Stimulated activated CD8-positive, alpha-beta memory T cell treated with anti-CD3 and anti-CD28 coated beads, Interleukin-4, amount 100 ng/mL, for 4 hours (primary cell): Measurements from ENCODE around the gene FKBP5.

Source experiments
- DNase-seq, 2 donors: peaks; one replicate each; pipeline ENCODE4 v3.0.0-alpha.2; 2020; ENCODE audit warnings: low read depth in 2 of 2, low spot score in 1 of 2

Gene FKBP5

DNA sequence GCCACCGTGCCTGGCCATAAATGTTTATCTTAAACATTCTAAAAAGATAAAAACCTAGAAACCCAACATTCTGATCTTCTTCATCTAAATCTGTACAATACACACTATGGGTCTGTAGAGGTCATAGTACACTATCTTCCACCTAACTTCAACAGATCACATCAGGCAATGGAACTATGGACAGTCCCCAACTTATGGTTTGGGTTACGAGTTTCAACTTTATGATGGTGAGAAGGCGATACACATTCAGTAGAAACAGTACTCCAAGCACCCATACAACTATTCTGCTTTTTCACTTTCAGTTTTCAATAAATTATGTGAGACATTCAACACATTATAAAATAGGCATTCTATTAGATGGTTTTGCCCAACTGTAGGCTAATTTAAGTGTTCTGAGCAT is 23.1 kb downstream of the FKBP5 start:
- DNase-seq = no peak

DNA sequence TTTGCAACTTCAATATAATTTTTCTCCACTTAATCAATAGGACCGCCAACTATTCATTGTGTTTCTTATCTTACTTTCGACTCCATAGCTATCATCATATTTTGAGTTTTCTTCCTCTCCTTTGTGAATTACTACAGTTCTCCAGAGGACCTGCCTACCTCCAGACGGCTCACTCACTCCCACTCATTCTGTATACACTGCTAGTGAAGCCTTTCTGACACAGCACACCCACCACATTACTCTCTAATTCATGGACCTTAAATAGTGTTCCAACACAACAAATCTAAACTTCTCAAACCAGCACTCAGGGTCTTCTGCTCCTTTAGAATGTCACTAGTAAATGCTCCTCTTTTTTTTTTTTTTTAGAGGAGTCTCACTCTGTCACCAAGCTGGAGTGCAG is 23.8 kb downstream of the FKBP5 start:
- no peak for DNase-seq

DNA sequence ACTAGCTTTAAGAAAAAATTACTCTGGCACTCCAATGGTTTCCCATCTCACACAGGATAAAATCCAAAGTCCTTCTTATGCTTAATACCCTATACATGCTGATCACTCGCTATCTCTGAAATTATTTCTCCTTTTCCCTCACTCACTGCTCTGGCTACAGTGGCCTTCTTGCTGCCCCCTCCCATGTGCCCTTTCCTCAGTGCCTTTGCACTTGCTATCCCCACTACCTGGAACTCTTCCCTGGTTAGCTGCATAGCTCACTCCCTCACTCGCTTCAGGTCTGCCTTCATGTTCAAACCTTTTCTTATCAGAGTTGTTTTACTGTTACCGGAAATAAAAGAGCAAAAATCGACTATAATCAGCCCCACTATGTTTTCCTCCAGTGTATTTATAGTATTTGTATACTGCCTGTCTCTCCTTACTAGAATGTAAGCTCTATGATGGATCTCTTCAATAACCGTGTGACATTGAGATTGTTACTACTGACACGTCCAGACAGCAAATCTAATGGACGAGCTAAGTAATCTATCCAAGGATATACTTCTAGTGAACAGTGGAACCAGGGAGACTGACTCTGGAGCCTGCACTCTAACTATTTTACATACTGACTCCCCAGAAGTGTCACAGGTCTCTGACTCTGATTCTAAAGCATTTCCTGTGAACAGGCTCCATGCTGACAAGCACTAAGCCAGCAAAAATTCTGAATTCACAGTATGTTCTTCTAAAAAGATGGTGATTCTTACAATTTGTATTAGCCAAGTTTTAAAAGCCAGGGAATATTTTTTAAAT is 25.1 kb downstream of the FKBP5 start:
- no peak for DNase-seq

DNA sequence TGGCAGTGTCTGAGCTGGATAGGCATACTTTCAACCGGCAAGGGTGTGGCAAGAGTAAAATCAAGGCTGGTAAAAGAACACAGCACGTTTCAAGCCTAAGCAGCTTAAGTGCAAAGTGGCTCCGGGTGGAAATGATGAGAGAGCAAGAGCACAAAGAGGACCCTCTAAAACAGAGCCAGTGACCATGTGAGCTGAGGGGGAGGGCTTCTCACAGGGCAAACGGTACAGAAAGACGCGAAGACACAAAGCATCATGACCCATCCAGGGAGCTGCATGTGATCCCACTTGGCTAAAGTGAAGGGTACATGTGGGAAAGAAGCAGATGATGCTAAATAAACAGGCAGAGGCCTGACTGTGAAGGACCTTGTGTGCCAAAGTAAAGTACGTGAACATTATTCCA is 25.7 kb downstream of the FKBP5 start:
- no peak for DNase-seq

DNA sequence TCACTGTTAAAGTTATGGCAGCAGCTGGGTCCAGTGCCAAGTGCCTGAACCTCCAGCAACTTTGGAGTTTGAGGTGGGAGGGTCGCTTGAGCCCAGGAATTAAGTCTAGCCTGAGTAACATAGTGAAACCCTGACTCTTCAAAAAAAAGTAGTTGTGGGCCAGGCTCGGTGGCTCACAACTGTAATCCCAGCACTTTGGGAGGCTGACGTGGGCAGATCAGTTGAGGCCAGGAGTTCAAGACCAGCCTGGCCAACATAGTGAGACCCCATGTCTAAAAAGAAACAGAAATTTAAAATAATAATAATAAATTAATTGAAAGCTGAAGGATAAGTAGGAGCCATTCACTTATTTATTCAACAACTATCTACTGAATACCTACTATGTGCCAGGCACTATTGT is 33.8 kb downstream of the FKBP5 start:
- DNase-seq = no peak

DNA sequence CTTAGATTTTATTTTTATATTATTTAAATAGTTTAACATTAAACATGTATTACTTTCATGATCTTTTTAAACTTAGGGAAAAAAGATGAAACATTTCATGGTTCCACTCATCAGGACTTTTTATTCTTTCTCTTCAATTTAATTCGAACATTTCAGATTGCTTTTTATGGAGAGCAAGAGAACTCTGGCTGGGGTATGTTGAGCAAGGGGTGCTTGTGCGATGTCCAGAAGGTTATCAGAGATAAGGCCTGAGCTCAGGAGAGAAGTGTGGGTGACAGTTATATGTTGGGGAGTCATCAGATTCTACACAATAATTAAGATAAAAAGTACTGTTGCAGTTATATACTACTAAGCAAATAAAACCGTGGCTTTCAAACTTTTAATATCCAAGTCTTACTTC is 37.5 kb downstream of the FKBP5 start:
- DNase-seq = no peak

DNA sequence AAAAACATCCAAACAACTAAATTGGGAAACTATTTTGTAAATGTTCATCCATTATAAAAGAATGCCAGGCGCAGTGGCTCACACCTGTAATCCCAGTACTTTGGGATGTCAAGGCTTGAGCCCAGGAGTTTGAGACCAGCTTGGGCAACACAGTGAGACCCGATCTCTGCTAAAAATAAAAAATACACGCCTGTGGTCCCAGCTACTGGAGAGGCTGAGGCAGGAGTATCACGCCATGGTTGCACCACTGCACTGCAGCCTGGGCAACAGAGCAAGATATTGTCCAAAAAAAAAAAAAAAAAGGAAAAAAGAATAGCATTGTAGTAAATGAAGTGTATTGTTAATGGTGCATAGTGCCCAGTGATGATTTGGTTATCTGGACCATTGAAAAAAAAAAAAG is 38.7 kb downstream of the FKBP5 start:
- DNase-seq = no peak

DNA sequence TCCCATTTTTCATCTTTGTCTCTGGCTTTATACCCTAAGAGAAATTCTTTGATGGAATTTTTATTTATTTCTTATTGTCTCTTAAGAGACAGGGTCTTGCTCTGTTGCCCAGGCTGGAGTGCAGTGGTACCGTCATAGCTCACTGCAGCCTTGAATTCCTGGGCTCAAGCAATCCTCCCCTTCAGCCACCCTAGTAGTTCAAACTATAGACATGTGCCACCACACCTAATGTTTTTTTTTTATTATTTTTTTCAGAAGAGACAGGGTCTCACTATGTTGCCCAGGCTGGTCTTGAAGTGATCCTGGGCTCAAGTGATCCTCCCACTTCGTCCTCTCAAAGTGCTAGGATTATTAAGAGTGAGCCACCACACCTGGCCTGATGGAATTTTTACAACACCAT is 40.5 kb downstream of the FKBP5 start:
- DNase-seq = no peak

DNA sequence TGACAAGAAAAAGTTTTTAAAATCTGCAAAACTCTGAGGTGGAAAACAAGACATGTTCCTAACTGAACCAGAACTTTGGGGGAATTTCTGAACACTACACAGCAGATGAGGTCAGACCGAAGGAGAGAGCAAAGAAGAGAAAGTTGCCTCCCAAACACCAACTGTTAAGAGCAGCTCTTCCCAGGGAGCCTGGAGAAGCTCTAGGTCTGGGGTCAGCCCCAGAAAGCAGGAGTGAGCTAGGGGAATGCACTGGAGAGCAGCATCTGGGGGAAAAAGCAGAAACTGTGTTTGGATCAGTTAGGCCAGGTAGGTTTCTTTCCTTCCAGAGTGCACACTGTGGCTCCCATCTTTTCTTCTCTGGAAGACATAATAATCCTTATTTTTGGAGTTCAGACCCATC is 41.3 kb downstream of the FKBP5 start:
- DNase-seq = no peak

DNA sequence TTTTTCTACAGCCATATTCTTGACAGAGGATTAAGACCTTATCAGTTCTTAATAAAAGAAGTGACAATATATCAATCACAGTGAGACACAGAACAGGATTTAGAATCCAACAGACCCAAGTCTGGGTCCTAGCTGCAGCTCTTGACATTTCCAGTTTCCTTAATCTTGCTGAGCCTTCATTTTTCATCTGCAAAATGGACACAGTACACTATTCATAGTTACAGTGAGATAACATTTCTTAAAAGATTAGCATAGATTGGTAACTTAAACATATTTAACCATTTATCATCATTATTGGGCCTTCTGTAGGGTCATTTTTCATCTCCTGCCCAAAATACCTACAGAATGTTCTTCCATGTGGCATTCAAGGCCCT is 45.6 kb downstream of the FKBP5 start:
- DNase-seq = no peak

DNA sequence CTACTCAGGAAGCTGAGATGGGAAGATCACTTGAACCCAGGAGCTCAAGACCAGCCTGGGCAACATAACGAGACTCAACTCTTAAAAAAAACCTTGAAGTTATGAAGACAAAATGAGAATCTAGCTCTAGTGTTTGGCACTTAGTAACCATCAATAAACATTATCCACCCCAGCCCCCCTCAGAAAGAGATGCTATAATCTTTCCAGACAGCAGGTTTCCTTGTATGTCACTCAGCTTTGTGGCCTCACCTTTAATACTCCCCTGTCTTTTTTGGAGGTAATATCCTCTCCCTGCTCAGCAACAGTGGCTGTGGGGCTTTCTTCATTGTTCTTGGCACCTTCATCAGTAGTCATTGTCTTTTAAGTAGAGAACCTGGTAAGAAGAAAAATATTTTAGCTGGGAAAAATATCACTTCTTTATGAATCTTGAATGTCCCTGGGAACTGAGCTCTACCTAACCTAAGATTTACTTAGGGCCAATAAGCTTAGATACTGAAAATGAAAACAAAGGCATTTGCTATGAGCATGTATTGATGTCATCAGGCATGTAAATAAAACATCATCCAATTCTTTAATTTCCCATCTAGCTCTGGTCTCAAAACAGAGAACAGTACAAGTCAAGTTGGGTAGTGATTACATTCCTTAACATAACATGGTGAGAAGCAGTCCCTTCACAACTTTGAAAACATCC is 46.1 kb downstream of the FKBP5 start:
- no peak for DNase-seq

DNA sequence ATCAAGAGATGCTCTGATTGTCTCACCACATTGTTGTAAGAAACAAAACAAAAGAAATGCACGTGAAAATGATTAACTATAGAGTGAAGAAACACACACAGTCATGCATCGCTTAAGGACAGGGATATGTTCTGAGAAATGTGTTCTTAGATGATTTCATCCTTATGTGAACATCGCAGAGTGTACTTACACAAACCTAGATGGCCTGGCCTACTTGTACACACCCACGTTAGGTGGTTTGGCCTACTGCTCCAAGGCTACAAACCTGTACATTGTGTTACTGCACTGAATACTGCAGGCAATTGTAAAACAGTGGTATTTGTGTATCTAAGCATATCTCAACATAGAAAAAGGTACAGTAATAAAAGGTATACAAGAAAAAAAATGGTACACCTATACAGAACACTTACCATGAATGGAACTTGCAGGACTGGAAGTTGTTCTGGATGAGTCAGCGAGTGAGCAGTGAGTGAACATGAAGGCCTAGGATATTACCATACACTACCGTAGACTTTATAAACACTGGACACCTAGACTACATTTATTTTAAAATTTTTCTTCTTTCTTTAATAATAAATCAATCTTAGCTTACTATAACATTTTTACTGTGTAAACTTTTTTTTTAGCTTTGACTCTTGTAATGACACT is 48.6 kb downstream of the FKBP5 start:
- DNase-seq = no peak

DNA sequence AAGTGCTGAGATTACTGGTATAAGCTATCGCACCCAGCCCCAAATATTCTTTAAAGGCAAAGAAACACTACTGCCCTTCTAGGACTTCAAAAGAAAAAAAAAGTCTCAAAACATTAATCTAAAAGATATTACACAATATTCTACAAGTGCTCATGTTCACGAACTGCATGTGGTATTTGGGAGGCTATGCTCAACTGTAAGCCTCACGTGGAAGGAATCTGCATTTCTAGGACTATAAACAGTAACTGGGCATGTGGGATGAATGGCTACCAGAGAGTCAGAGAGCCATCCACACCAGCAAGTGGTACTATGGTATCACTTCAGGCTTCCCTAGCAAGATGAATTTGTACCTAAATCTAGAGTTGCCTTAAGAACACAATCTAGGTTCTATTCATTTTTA is 50.0 kb downstream of the FKBP5 start:
- DNase-seq = no peak

DNA sequence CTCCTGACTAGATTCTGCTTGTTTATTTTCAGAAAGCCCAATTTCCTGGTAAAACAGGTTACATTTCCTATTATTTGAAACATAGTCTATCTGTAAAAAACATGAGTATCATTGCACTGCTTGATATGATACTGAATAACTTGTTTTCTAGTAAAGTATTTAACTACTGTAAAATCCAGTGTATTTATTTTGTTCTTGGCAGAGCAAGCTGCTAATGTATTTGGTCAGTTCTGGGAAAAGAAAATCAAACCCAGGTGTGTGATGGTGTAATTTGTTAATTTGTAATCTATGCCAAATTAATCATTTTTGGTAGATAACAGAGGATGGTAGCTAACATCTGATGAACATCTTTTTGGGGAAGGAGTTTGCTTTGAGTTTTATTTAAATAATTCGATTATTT is 50.8 kb downstream of the FKBP5 start:
- no peak for DNase-seq

DNA sequence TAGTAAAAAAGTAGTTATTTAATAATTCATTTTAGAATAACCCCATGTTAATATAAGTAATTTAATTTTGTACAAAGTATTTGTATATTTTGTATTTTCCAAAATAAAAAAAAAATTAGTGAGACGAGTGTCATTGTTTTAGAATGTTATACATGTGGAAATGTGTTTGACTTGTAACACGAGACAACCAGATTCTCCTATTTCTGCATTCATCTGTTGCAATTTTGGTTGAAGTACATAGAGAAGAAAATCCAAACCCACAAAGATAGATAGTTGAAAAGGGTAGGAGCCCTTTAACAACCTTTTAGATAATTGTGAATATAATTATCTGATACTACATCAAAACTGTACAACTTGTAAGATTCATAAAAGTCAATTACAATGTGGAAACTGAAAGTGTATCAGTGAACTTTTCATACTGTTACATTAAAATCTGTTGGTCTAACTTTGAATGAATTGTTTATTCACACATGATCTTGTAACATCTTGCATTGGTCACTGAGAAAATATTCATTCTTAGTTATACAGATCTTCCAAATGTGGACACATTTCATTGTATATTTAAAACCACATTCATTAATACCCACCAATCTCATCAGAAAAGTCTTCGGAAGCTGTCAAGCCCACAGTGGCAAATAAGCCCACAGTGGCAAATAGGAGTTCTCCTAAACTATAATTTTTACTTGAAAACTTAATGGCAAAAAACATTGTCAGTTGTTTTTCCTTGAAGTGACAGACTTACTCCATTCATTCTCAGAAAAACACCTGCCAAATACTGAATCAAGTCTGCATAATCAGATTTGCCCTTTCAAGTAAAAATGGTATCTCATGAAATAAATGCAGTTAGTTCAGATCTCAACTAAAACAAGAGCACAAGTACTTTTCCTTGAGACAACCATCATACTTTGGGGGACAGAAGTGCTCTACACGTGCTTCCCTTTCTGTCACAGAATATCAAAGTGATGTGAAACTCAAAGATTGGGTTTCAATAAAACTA is 52.8 kb downstream of the FKBP5 start:
- no peak for DNase-seq

DNA sequence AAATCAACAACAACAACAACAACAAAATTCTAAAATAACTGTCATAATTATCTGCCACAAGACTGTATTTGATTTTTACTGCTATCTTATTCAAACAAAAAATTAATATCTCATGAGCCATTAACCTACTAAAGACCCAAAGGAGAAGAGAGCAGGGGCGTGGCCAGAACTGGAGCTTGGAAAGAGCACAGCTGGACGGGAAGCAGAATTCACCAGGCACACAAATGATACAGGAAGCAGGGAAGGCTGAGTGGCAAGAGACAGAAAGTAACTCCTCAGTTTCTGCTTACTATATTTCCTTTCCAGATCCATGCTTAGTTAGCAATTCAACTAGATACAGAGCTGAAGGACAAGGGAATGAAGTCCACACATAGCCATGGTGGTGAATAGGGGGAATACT is 54.4 kb downstream of the FKBP5 start:
- DNase-seq = no peak

DNA sequence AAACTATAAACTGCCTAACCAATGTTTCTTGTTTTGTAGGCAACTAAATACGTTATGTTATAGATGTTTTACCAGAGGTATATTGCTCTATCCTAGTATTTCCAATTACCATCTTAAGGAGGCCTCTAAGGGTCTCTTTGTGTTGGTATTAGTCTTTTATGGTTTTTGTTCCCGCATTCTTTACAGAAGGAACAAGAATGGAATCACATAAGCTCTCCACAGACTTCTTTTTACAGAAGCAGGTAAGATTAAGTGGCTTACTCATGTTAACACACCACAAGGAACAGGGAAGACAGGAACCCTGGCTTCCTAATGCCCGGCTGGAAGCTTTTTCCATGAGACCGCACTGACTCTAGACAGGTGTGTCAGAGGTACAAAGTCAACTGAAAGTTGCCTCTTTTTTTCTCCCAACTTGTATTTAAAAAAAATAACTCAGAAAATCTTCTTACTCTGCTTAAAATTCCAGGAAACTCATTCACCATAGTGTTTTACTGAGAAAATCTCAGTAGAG is 55.1 kb downstream of the FKBP5 start:
- no peak for DNase-seq

DNA sequence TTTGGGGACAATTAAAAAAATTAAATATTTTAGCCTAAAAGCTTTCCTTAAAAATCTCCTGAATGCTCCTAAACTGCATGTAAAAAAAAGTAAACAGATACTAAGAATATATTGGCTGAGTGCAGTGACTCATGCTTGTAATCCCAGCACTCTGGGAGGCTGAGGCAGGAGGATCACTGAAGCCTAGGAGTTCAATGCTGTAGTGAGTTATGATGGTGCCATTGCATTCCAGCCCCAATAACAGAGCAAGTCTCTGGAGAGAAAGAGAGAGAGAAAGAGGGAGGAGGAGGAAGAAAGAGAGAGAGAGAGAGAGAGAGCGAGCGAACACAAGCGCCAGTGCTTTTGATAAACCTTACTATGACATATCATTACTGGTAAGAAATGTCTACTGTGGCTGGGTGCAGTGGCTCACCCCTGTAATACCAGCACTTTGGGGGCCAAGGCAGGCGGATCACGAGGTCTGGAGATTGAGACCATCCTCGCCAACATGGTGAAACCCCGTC is 58.8 kb downstream of the FKBP5 start:
- no peak for DNase-seq

DNA sequence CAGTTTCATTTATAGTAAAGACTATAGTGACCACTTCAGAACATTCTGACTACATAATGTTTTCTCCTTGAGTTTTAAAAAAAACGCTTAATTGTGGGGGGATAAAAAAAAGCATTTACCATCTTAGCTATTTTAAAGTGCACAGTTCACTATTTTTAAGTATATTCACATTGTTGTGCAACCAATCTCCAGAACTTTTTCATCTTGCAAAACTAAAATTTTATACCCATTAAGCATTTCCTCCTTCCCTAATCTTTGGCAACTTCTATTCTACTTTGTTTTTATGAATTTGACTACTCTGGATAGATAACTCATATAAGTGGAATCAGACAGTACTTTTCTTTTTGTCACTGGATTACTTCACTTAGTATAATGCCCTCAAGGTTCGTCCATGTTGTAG is 62.3 kb downstream of the FKBP5 start:
- DNase-seq = no peak

DNA sequence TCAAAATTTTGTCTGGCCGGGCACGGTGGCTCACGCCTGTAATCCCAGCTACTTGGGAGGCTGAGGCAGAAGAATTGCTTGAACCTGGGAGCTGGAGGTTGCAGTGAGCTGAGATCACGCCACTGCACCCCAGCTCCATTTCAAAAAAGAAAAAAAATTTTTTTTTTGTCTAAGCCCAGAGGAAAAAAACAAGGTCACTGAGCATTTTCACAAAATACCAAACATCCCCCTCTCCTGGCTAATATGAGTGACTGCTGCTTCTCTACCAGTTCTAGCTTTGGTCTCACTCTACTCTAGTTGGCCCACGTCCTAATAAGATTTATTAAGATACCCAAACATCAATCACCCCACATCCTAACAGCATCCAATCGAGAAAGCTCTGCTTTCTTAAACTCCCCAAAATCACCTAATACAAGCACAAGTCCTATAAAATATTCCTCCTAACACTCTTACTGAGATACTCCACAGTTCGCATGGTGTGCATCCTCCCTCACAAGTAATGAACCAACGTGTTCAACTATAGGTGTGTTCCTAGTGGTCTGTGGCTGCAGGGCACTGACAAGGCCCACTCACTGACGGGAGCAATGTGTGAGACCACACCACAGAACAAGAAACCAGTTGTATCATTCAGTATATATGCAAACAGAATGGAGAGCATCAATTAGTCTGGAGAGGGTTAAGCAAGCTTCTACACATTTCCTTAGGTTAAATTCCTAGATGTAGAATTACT is 64.2 kb downstream of the FKBP5 start:
- DNase-seq = no peak
